Measurements from ENCODE around the gene SH2B2. TPM values are rescaled to one million over a fixed set of nuclear protein-coding genes. Genes with fewer than 3 reads are reported as not detected.

Gene SH2B2
- total RNA-seq, 1 experiment from 2014 or later: 8.8 TPM

DNA sequence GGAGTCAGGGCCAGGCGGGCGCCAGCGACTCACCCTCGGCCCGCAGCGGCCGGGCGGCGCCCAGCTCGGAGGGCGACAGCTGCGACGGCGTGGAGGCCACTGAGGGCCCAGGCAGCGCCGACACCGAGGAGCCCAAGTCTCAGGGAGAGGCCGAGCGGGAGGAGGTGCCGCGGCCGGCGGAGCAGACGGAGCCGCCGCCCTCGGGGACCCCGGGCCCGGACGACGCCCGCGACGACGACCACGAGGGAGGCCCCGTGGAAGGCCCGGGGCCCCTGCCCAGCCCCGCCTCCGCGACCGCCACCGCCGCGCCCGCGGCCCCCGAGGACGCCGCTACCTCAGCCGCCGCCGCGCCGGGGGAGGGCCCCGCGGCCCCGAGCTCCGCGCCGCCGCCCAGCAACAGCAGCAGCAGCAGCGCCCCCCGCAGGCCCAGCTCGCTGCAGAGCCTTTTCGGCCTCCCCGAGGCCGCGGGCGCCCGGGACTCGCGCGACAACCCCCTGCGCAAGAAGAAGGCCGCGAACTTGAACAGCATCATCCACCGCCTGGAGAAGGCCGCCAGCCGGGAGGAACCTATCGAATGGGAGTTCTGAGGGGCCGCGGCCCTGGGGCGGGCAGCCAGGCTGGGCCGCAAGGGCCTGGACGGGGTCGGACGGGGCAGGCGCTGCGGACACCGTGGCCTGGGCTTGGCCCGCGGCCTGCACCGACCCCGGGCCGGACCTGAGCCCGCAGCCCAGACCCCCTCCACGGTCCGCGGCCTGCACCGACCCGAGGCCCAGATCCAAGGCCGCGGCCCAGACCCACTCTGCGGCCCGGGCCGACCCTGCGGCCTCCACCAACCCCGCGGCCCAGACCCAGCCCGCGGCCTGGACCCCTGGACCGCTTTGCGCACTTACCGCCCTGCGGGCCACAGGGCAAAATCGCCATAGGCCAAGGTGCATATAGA is 37.9 kb upstream of the SH2B2 start:
- H3K79me2 ChIP-seq (ENCODE audit: low read length): no peaks in the 10 kb centered on the region
- no peaks in the 10 kb centered on the region for H3K36me3 ChIP-seq (ENCODE audit: low read depth, low read length)
- H3K9ac ChIP-seq (ENCODE audit: low read length): no peak overlapping the region
- intact Hi-C loops (cut with micrococcal nuclease): no loop called here
- no peak overlapping the region for H3K27ac ChIP-seq (ENCODE audit: low read length)
- H3K27me3 ChIP-seq (ENCODE audit: low read length): no peaks in the 10 kb centered on the region
- no peaks in the 10 kb centered on the region for H3K9me2 ChIP-seq (replicated peaks; ENCODE audit: low read length)
- ATAC-seq (no peak), DNase-seq (no peak)
- H2AFZ ChIP-seq (ENCODE audit: low read length): no peak overlapping the region
- ChIA-PET CTCF (no interaction called here), POLR2A (ENCODE audit: unreplicated experiment) (no interaction called here)
- no peaks in the 10 kb centered on the region for H4K20me1 ChIP-seq (ENCODE audit: low read length)
- H3K4me2 ChIP-seq (ENCODE audit: low read length): no peak overlapping the region
- no peaks in the 10 kb centered on the region for H3K9me3 ChIP-seq (ENCODE audit: low read length)
- TF ChIP-seq, protein P1, sequence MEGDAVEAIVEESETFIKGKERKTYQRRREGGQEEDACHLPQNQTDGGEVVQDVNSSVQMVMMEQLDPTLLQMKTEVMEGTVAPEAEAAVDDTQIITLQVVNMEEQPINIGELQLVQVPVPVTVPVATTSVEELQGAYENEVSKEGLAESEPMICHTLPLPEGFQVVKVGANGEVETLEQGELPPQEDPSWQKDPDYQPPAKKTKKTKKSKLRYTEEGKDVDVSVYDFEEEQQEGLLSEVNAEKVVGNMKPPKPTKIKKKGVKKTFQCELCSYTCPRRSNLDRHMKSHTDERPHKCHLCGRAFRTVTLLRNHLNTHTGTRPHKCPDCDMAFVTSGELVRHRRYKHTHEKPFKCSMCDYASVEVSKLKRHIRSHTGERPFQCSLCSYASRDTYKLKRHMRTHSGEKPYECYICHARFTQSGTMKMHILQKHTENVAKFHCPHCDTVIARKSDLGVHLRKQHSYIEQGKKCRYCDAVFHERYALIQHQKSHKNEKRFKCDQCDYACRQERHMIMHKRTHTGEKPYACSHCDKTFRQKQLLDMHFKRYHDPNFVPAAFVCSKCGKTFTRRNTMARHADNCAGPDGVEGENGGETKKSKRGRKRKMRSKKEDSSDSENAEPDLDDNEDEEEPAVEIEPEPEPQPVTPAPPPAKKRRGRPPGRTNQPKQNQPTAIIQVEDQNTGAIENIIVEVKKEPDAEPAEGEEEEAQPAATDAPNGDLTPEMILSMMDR (conservative IDR thresholded peaks at IDR 0.05; ENCODE audit: low read depth, low read length): no peak
- TF ChIP-seq EZH2phosphoT487 (IDR thresholded peaks at IDR 0.05; ENCODE audit: borderline replicate concordance, low read length) (no peak), EZH2 (IDR thresholded peaks at IDR 0.05; ENCODE audit: low read length, unreplicated experiment) (no peak)
- BruUV-seq (replicated peaks): no TSS peak
- no peak overlapping the region for H3K4me3 ChIP-seq (ENCODE audit: low read length)
- H3K4me1 ChIP-seq (ENCODE audit: insufficient read depth, low read length): 0 out of 2 replicates have a peak, but pooled peaks cover 7% of the 10 kb centered on the region
- no peaks in the 10 kb centered on the region for H3F3A ChIP-seq (ENCODE audit: low read length, unreplicated experiment)

DNA sequence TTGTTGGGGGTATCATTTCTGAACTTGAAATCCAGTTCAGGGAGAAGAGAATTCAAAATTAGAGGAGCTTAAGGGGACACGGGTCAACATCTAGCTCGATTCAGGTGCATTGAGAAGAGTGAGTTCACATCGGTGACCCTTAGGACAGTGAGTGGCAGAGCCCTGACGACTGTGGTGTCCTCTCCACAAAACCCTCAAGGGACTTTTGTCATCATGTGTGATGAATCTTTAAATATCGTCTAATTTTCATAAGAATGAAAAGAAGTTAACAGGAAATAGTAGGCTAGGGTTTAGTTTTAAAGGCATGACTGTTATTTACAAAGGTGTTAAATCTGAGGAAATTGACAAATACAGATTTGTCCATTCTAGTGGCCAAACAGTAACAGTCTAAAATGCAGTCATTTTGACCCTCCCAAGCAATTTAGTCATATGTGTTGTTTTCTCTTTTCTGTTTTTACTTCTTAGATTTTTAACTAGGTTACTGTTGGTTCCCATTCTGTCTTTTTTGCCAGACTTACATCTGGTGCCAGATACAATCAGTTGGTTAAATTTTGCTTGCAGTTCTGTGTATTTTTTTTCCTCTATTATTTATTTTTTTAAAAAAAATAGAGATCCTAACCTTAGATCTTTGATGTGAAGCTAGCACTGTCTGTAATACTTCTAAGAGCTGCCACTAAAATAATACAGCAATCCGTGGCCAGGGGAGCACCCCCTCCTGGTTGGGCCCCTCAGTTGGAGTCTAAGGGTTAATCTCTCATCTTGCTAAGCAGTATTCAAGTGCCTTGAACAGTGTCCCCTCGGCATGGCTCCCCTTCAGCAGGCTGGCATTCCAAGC is 34.9 kb upstream of the SH2B2 start:
- Histone ChIP-seq H3K4me1 (ENCODE audit: insufficient read depth, low read length) (no peaks in the 10 kb centered on the region), H3F3A (ENCODE audit: low read length, unreplicated experiment) (no peaks in the 10 kb centered on the region), H3K27ac (ENCODE audit: low read length) (no peak overlapping the region), H3K4me2 (ENCODE audit: low read length) (no peak overlapping the region), H3K27me3 (ENCODE audit: low read length) (no peaks in the 10 kb centered on the region), H3K9me3 (ENCODE audit: low read length) (no peaks in the 10 kb centered on the region), H4K20me1 (ENCODE audit: low read length) (no peaks in the 10 kb centered on the region), H3K36me3 (ENCODE audit: low read depth, low read length) (no peaks in the 10 kb centered on the region), H3K79me2 (ENCODE audit: low read length) (no peaks in the 10 kb centered on the region), H2AFZ (ENCODE audit: low read length) (no peak overlapping the region), H3K9me2 (replicated peaks; ENCODE audit: low read length) (no peaks in the 10 kb centered on the region), H3K9ac (ENCODE audit: low read length) (no peak overlapping the region), H3K4me3 (ENCODE audit: low read length) (no peak overlapping the region)
- intact Hi-C loops (cut with micrococcal nuclease): no loop called here
- ChIA-PET POLR2A (ENCODE audit: unreplicated experiment) (no interaction called here), CTCF (no interaction called here)
- no peak for TF ChIP-seq EZH2 (IDR thresholded peaks at IDR 0.05; ENCODE audit: low read length, unreplicated experiment)
- no peak for TF ChIP-seq EZH2phosphoT487 (IDR thresholded peaks at IDR 0.05; ENCODE audit: borderline replicate concordance, low read length)
- TF ChIP-seq, protein P1 (conservative IDR thresholded peaks at IDR 0.05; ENCODE audit: low read depth, low read length): no peak
- ATAC-seq: no peak
- BruUV-seq (replicated peaks): no TSS peak
- no peak for DNase-seq

All from PC-3 (cell line).